GM06990 (cell line): ENCODE results near the gene NRROS.

Source experiments
- DNase-seq: peaks from one replicate; pipeline ENCODE4 v3.0.0-alpha.2; 2011; ENCODE audit not compliant: insufficient read length; ENCODE audit errors: extremely low read depth
- H3K27me3 ChIP-seq: replicated peaks from 2 replicates; pipeline ENCODE4 v1.6.0; 2011; ENCODE audit warnings: low read length; ENCODE audit not compliant: control insufficient read depth, insufficient read depth
- H3K36me3 ChIP-seq: 2 replicates; pipeline ENCODE4 v1.5.1; 2011; ENCODE audit warnings: low read length; ENCODE audit not compliant: control insufficient read depth, insufficient read depth
- H3K4me3 ChIP-seq: replicated peaks from 2 replicates; pipeline ENCODE4 v1.5.1; 2011; ENCODE audit warnings: low read depth, mild to moderate bottlenecking, control low read depth, low read length
- CTCF ChIP-seq: IDR thresholded peaks from 2 replicates; pipeline ENCODE4 v1.5.1; 2011; ENCODE audit warnings: low read length, control low read depth, mild to moderate bottlenecking, inconsistent platforms; ENCODE audit not compliant: insufficient read depth, poor library complexity, severe bottlenecking

NRROS gene

DNA sequence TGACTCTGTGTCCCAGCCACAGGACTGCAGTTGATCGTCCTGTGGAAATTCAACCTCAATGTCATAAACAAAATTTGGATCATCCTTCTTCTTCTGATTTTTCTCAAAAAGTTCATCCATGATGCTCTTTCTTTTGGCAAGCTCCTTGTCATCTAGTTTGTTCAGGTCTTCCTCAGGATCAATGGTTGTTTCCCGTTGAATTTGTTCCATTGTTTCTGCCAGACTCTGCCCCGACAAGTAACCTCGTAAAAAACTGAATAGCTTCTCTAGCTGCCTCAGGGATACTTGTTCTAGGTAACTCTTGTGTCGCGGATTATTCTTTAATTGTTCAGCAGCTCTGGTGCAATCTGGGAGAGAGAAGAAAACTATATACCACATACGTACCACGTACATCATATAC is 68.1 kb downstream of the NRROS start:
- no peak for TF ChIP-seq CTCF

DNA sequence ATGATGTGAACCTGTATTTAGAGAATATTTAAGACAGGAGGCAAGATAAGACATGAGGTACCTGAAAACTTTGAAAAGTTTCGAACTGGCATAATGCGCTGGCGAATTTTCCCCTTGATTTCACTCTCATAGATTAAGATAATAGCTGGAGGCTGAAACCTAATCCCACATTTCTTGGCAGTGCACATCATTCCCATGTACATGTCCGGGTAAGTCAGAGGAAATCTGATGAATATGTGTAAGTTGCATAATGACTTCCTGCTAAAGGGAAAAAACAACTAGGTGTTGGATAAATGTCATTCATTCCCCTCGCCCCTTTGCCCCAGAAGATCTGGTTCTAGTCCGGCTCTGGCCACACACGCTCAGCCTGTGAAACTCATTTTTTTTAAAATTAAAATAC is 69.0 kb downstream of the NRROS start:
- Histone ChIP-seq H3K4me3 (no peak overlapping the region), H3K27me3 (no peaks in the 10 kb centered on the region), H3K36me3 (no peaks in the 10 kb centered on the region)
- no peak for TF ChIP-seq CTCF
- no peak for DNase-seq

More for the DNA sequence above, 68.1 kb downstream of the NRROS start:
- H3K36me3 ChIP-seq, result no peaks in the 10 kb centered on the region
- no peak overlapping the region for H3K4me3 ChIP-seq
- no peaks in the 10 kb centered on the region for H3K27me3 ChIP-seq
- DNase-seq, result no peak
